Eye (tissue), 1 donor: ENCODE data around the gene TKT.

Experiments
- DNase-seq: peaks from one replicate; pipeline ENCODE4 v3.0.0-alpha.2; 2015

The TKT gene

GRCh38 chr3:53195602-53196574 is 59.9 kb downstream of the TKT start:
- peak; percentile 85 for DNase-seq

DNA sequence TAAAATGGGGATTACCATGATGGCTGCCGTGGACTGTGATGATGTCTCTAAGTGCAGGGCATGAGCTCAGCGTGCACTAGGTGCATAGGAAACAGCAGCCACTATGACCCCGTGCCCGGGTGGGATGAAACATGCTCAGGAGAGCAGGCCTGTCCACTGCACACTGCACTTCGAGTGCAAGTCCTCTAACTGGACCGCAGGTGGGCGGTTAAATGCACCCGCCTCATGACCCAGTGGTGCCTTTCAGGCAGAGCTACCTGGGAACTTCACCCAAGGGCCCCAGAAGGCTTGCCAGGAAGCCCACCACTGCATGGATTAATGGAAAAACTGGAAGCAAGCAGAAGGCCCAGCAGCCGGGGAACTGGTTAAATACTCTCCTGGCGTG is 60.8 kb downstream of the TKT start:
- no peak for DNase-seq

DNA sequence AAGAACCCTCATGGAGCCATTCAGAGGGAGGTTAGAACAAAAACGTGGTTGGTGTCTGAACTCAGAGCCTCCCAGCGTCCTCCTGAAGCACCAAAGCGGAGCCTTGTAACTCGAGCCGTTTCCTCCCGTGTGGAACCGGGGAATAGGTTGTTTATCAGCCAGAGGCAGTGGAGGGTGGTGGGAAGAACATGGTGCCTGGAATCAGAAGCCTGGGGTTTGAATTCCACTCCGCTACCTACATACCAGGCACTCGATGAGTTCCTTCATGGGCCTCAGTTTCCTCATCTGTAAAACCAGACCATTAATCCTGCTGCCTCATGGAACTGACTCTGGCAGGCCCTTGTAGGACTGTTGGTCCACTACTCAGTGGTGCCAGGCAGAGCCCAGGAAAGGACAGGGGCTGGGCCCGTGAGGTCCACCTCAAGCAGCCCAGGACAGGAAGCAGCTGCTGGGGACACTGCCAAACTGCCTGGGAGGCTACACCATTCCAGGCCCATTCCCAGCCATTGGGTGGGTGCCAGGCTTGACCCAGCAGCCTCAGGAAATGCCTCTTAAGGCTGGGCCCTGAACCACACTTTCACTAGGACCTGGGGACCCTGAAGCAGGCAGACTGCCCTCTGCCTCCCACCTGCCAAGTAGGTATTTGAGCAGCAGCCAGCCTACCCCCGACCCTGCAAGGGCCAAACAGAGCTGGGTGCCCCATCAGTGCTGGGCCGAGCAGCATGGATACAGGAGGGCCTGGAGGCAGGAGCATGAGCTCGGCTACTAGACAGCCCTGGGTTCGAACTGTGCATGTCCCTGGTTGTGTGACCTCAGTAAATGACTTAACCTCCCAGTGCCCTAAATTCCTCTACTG is 61.4 kb downstream of the TKT start:
- DNase-seq = no peak

- DNase-seq = peak; percentile 46
Observed at GRCh38 chr3:53193466-53194209, 62.2 kb downstream of the TKT start.

GRCh38 chr3:53192608-53193007 is 63.2 kb downstream of the TKT start:
- no peak for DNase-seq

DNA sequence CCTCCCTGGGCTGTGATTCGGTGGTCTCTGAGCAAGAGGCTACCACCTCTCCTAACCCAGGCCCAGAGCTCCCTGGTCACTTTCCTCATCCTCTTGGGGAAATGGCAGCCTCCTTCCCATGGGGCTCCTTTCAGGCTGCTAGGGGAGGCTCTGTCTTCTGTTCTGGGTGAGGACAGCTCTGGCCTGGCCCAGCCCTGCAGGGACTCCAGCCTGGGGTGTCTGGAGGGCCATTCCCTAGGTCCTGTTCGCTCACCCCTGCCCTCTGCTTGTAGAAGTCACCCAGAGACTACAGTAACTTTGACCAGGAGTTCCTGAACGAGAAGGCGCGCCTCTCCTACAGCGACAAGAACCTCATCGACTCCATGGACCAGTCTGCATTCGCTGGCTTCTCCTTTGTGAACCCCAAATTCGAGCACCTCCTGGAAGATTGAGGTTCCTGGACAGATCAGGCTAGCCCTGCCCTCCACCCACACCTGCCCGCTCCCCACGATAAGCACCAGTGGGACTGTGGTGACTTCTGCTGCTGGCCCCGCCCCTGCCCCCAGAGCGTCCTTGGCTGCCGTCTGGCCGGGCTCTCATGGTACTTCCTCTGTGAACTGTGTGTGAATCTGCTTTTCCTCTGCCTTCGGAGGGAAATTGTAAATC is 63.9 kb downstream of the TKT start:
- DNase-seq = no peak

- DNase-seq = no peak
Observed at GRCh38 chr3:53190659-53191058, 65.2 kb downstream of the TKT start.

- DNase-seq = no peak
Observed at GRCh38 chr3:53189276-53189675, 66.5 kb downstream of the TKT start.

GRCh38 chr3:53188720-53189119 is 67.1 kb downstream of the TKT start:
- DNase-seq = no peak

DNA sequence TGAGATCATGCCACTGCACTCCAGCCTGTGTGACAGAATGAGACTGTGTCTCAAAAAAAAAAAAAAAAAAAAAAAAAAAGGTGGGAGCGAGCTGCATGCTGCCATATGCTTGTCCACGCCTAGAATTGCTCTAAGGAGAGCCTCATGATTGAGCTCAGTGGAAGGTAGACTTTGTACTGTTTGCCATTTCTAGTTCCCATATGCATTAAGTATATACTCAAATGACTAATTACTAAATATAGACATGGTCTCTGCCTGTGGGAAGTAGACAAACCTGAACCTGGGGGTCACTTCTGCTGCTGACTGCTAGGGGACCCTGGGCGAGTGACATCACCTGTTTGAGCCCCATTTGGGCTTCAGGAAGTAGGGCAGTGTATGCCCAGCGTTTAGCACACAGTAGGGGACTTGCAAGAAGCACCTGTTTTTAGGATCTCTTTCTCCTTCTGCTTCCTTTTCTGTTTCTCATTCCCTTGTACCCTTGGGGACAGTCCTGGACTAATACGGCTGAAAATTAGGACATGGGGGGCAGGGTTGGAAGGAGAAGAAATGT is 67.6 kb downstream of the TKT start:
- DNase-seq = no peak

DNA sequence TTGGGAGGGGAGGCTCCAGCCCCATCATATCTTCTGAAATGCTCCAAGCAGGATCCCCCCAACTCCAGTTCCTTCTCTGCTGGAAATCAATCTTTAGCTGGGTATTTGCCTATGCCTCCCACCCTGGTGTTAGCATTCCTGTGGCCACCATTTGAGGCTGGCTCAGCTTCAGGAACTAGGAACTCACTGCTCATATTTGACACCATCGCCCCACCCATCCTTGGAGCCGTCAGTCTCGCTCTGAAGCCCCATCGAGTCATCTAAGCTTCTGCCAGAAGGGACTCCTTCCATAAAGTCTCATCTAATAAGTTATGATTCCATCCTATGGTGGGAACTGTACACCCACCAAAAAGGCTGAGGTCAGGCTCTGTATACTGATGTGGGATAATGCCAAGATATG is 68.4 kb downstream of the TKT start:
- DNase-seq = no peak

- DNase-seq = no peak
Observed at GRCh38 chr3:53186726-53187125, 69.1 kb downstream of the TKT start.

- no peak for DNase-seq
Observed at GRCh38 chr3:53185761-53186465, 69.9 kb downstream of the TKT start.

DNA sequence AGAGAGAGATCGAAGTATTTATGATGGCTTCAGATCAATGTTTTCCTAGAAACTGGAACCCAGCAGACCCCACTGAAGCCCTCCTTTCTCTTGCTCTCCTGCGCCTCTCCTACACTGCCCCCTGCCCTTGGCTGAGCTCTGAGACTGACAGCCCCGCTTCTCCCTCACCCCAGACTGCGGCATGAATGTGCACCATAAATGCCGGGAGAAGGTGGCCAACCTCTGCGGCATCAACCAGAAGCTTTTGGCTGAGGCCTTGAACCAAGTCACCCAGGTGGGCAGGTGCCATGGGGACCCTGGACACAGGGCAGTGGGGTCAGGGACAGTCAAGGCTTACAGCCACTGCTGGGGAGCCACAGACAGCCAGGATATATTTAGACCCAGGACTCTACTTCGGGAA is 71.1 kb downstream of the TKT start:
- no peak for DNase-seq

GRCh38 chr3:53183514-53183913 is 72.3 kb downstream of the TKT start:
- no peak for DNase-seq

- no peak for DNase-seq
Observed at GRCh38 chr3:53182764-53183355, 73.0 kb downstream of the TKT start.

- no peak for DNase-seq
Observed at GRCh38 chr3:53181528-53181927, 74.3 kb downstream of the TKT start.

GRCh38 chr3:53181024-53181371 is 74.8 kb downstream of the TKT start:
- no peak for DNase-seq

GRCh38 chr3:53180305-53181023 is 75.4 kb downstream of the TKT start:
- DNase-seq = no peak

DNA sequence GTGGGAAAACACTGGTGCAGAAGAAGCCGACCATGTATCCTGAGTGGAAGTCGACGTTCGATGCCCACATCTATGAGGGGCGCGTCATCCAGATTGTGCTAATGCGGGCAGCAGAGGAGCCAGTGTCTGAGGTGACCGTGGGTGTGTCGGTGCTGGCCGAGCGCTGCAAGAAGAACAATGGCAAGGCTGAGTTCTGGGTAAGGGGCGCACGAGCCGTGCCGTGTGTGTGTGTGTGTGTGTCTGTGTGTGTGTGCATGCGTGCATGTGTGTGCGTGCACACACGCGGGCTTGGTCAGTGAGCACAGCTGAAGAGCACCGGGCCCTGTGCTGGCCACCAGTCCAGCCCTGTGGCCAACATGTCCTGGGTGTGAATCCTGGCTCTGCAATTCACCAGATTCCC is 76.2 kb downstream of the TKT start:
- no peak for DNase-seq

DNA sequence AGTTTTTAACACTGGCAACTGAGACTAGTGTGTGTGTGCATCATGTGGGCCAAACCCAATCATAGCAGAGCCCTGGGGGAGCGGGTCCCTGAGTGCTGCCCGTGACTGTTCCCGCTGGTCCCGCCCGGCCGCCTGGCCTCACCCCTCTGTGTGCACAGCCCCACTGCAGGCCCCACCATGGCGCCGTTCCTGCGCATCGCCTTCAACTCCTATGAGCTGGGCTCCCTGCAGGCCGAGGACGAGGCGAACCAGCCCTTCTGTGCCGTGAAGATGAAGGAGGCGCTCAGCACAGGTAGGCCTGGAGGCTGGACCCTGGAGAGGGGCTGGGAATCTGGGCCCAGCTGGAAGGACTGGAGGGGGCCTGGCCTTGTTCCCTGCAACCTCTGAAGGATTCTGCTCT is 77.6 kb downstream of the TKT start:
- no peak for DNase-seq
